Activated CD4-positive, CD25-positive, alpha-beta regulatory T cell treated with anti-CD3 and anti-CD28 coated beads, Interleukin-2, amount 50 U/mL, for 16 hours (primary cell): ENCODE measurements around the gene AADACL3.
"Not testable (repeated sequence)": the region's sequence is repeated elsewhere in the genome, so short reads cannot be mapped to it uniquely, and the experiment has no call there.

Source experiments
- DNase-seq: peaks from one replicate; pipeline ENCODE4 v3.0.0-alpha.2; 2020; ENCODE audit warnings: low read depth, low spot score

Gene AADACL3

GRCh38 chr1:12714710-12715475, 1.0 kb upstream of the AADACL3 start:
- no peak for DNase-seq

- DNase-seq, result no peak
These were observed 1.5 kb downstream of the AADACL3 start for GRCh38 chr1:12717301-12717838.

GRCh38 chr1:12722626-12723025, 6.7 kb downstream of the AADACL3 start:
- no peak for DNase-seq

- DNase-seq, result no peak
These were observed 12.5 kb downstream of the AADACL3 start for GRCh38 chr1:12728391-12728790.

- no peak for DNase-seq
These were observed 14.2 kb downstream of the AADACL3 start for GRCh38 chr1:12730156-12730555.

- DNase-seq, result not testable (repeated sequence)
These were observed 15.2 kb downstream of the AADACL3 start for GRCh38 chr1:12731084-12731483.

- DNase-seq, result no peak
These were observed 18.7 kb downstream of the AADACL3 start for GRCh38 chr1:12734651-12735050.

- no peak for DNase-seq
These were observed 23.0 kb downstream of the AADACL3 start for GRCh38 chr1:12738934-12739333.

- DNase-seq, result no peak
These were observed 23.7 kb downstream of the AADACL3 start for GRCh38 chr1:12739613-12740012.

GRCh38 chr1:12741946-12742345, 26.0 kb downstream of the AADACL3 start:
- no peak for DNase-seq

- no peak for DNase-seq
These were observed 29.4 kb downstream of the AADACL3 start for GRCh38 chr1:12745126-12745991.

- DNase-seq, result no peak
These were observed 30.0 kb downstream of the AADACL3 start, which contains the start of gene CFAP107 for GRCh38 chr1:12745992-12746323. Gene CFAP107, plus strand, starts transcription at chr1:12746200. Its CDS starts 231 bp downstream, at chr1:12746431.

- no peak for DNase-seq
These were observed 33.0 kb downstream of the AADACL3 start for GRCh38 chr1:12748778-12749355.

GRCh38 chr1:12754738-12755137, 38.8 kb downstream of the AADACL3 start:
- DNase-seq, result no peak

- DNase-seq, result no peak
These were observed 40.4 kb downstream of the AADACL3 start for GRCh38 chr1:12756273-12756672.

- no peak for DNase-seq
These were observed 41.0 kb downstream of the AADACL3 start for GRCh38 chr1:12756768-12757413.

GRCh38 chr1:12757836-12758235, 41.9 kb downstream of the AADACL3 start:
- DNase-seq, result no peak

GRCh38 chr1:12760256-12760795, 44.4 kb downstream of the AADACL3 start:
- DNase-seq, result no peak

- DNase-seq, result no peak
These were observed 45.9 kb downstream of the AADACL3 start for GRCh38 chr1:12761781-12762180.

GRCh38 chr1:12762766-12763165, 46.9 kb downstream of the AADACL3 start:
- DNase-seq, result no peak

- no peak for DNase-seq
These were observed 47.6 kb downstream of the AADACL3 start for GRCh38 chr1:12763479-12763878.
